PC-9 (cell line): ENCODE data around the gene FAM180B.

ENCODE experiments used
- CTCF ChIP-seq: fragments of 200-600 bp; sonication (generic); conservative IDR thresholded peaks from 2 replicates; pipeline ENCODE4 v1.6.1; 2017; ENCODE audit warnings: mixed run types, antibody characterized with exemption, mild to moderate bottlenecking, moderate library complexity
- EZH2 ChIP-seq: fragments of 200-600 bp; sonication (generic); IDR thresholded peaks from 2 replicates; pipeline ENCODE4 v1.8.0; 2017; ENCODE audit warnings: antibody characterized with exemption, low read depth

GRCh38 chr11:47620836-47621378 is 34.4 kb downstream of the FAM180B start:
- no peak for TF ChIP-seq CTCF
- no peak for TF ChIP-seq EZH2
